Activated CD4-positive, alpha-beta T cell treated with anti-CD3 and anti-CD28 coated beads, Interleukin-2, amount 50 U/mL, for 4 hours (primary cell): ENCODE results near the gene SYTL5.

Experiments used
- DNase-seq, 2 experiments: peaks; one replicate each; pipeline ENCODE4 v3.0.0-alpha.2; 2020

The SYTL5 gene

DNA sequence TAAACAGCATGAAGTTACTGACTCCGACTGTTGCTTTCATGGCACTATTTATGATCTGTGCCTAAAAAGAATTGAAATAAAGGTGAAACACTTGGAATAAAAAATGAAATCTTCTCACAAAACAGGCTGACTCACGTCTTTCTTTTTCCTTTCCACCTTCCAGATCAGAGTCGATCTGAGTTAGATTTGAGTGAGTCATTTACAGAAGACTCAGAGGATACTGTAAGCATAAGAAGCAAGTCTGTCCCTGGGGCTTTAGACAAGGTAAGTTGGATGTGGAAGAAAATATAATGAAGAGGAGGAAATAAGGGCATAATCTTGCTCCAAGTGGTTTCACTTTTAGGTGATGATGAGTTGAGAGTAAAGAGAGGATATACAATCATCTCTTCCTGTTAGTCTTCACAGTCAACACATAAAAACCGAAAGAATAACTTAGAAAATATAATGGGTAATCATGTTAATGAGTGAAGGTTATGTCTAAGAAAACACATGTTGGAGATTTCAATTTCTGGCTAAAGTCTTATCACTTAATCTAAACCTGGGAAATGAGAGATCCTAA is 89.7 kb downstream of the SYTL5 start:
- no peak for DNase-seq

DNA sequence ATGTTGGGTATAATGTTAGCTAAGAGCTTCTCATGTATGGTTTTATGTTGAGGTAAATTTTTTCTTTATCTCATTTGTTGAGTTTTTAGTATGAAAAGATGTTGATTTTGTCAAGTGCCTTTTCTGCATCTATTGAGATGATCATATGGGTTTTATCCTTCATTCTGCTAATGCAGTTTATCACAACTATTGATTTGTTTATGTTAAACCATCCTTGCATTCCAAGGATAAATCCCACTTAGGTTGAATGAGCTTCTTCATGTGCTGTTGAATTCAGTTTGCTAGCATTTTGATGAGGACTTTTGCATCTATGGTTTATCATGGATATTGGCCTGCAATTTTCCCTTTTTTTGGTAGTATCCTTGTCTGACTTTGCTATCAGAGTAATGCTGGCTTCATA is 93.3 kb downstream of the SYTL5 start:
- DNase-seq = no peak

GRCh38 chrX:38102240-38102639 is 95.9 kb downstream of the SYTL5 start:
- DNase-seq = no peak

DNA sequence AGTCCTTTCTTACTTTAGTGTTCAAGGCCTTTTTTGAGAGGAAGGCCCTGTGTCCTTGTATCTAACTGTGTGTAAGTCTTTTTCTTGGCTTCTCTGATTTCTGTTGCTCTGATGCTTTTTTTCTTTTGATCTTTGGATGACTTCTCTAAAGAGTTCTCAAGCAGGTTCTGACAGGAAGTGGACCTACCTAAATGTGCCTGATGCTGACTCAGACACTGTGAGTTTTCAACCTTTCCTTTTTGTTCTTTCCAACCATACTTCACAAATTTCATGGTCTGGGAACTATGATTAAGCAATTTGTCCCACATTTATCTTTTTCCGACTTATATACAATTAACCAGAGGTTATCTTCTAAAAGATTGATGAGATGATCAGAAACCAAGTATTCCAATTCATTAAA is 96.5 kb downstream of the SYTL5 start:
- DNase-seq = no peak

DNA sequence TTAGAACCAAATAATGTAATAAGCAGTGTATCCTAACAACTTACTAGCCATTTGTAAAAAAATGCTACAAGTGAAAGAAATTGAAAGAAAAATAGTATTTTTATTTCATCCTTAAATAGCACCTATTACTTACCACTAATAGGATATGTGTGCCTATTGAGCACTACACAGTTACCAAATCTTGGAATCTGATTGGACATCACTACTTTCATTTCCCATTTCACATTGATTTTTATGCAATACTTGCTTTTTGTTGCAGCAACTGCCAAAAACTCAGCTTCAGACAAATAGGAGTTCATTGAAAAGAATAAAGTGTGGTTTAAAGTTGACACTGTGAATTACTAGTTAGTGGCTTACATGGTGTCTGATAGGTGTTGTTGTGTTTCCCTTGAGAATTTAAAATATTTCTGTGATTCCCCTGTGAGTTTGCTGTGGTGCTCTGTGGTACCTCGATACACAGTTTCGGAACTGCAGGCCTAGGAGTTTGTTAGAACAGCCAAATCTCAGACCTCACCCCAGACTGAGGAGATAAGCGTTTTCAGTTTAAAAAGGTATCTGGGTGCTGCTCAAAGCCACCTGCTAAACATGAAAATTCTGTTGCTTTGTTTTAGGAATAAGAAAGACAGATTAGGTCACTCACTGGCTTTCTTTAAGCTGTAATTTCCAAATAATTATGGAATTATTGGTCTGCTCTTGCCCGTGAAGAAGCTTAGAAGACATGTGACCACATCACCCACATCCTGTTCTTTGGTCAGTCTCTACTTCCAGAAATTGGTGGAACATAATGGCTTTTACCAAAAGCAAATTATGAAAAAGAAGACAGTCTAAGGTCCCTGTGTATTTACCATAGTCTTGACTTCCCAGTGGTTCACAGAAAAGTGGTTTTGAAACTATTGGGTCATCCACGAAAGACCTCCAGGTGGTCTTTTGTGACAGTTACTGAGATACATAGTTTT is 97.8 kb downstream of the SYTL5 start:
- DNase-seq = no peak

DNA sequence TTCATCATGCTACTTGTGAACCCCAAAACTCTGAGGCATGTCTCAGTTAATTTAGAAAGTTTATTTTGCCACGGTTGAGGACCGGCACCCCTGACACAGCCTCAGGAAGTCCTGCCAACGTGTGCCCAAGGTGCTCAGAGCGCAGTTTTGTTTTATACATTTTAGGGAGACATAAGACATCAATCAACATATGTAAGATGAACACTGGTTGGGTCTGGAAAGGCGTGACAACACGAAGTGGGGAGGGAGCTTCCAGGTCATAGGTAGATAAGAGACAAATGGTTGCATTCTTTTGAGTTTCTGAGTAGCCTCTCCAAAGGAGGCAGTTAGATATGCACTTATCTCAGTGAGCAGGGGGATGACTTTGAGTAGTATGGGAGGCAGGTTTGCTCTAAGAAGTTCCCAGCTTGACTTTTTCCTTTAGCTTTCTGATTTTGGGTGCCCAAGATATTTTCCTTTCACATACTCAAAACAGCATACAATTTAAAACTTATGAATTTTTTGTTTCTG is 98.9 kb downstream of the SYTL5 start:
- DNase-seq = no peak

DNA sequence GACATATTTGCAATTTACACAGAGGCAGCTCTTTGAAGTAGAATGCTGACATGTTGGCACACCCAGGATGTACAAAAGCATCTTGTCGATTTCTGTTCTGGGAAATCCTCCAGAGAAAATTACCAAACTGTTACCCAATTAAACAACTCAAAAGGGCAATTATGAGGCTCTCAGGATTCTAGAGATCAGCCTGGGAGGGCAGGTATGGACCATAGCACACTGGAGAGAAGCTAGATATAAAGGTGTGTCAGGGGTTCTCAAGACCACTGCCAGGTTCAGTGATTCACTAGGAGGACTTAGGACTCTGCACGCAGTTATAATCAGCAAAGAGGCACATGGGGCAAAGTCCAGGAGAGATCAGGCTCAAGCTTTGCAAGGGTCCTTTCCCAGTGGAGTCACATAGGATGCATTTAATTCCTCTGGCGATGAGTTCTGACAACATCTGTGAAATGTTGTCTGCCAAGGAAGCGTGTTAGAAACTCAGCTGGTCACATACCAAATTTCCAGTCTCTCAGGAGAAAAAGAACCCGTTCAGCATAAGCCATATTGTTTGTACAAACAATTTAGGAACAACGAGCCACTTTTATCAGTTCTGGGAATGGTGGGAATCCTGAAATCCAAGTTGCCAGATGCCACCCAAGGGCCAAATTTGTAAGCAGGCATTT is 100.8 kb downstream of the SYTL5 start:
- DNase-seq = no peak

DNA sequence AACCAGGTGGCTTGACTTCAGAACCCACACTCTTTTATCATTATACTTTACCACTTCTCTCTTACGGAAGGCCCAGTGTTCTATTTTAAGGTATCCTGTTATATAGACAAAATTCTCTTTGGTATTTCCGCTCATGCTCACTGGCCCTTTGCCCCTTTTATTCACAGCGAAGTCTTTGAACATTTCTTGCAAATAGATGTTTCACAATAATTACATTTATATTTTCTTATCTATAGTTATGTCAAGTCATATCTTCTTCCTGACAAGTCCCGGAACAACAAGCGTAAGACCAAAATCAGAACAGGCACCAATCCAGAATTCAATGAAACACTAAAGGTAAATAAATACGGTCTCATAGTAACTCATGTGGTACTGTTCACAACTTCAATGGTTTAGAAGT is 102.0 kb downstream of the SYTL5 start:
- DNase-seq = no peak

- DNase-seq = no peak
These were observed 102.9 kb downstream of the SYTL5 start for GRCh38 chrX:38109042-38109898.

- DNase-seq = no peak
These were observed 103.9 kb downstream of the SYTL5 start for GRCh38 chrX:38110231-38110630.

DNA sequence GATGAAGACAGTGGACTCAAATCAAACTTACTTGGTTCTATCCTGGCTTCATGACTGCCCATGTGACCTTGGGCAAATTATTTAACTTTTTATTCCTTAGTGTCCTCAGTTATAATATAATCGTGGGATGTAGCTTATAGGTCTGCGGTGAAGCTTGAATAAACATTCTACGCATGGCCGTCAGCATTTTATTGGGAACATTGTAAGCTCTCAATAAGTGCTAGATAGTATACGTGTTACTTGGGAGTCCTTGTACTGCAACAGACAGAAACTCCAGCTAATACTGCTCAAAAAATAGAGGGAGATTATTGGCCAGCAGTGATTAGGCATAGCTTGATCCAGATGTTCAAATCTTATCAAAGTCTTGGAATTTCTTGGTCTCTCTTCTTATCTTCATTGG is 104.8 kb downstream of the SYTL5 start:
- no peak for DNase-seq

- DNase-seq = no peak
These were observed 106.2 kb downstream of the SYTL5 start for GRCh38 chrX:38112566-38112965.

DNA sequence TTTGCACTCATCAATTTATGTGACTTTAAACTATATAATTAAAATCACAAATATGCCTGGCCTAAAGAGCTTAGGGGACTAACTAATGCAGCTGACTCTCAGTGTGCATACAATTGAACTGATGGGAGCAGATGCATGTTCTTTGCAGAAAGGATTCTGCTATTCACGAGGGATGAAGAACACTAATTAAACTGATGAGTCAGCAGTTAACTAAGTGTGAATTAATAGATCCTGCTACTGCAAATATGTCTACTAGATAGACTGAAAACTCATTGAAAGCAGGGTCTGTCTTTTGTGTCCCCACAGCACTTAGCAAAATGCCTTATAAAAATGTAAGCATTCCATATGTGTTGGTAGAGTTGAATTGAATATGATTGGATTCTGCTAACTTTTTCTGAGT is 110.4 kb downstream of the SYTL5 start:
- DNase-seq = no peak

DNA sequence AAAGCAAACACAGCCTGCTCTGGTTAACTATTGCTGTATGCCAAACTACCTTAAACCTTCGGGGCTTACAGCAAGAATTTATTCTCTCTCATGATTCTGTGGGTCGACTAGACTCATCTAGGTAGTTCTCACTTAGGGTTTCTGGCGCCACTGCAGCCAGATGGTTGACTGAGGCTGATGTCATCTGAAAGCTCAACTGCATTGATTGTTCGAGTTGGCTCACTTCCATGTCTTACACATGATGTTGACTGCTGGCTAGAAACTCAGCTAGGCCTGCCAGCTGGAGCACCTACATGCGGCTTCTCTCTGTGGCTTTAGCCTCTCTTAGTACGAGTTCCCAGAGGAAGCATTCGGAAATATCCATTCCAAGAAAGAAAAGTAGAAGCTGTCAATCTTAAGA is 111.1 kb downstream of the SYTL5 start:
- DNase-seq = no peak

DNA sequence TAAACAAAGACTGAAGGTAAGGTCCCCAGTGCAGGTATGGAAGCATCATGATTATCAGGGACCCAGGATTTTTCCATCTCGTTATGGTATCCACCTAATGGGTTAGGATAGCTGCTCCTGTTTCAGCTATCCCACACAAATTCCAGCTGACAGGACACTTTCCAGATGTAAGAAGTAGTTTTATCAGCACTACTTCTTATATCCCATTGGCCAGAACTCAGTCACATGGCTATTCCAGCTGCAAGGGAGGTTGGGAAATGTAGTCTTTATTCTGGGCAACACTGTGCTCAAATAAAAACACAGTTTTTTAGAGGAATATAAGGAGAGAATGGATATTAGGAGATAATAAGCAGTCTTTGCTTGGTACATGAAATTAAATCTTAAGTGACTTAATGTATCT is 117.6 kb downstream of the SYTL5 start:
- DNase-seq = no peak

GRCh38 chrX:38126179-38126578 is 119.8 kb downstream of the SYTL5 start:
- no peak for DNase-seq

GRCh38 chrX:38127961-38128360 is 121.6 kb downstream of the SYTL5 start:
- DNase-seq = no peak

DNA sequence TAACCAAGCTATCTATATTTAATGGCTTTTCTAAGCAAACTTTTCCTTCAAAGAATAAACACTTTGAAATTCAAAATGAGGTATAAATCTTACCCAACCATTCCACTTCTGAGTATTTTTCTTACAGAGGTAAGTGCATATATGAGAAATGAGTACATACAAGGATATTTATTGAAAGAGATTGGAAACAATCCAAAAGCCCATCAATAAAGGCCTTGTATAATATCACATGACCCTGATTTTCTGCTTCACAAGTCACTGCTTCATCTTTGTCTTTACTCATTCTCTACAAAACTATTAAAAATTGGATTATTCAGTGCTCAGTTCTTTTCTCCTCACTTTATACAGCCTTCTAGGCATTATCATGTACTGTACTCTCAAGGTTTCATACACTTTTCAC is 123.0 kb downstream of the SYTL5 start:
- no peak for DNase-seq

DNA sequence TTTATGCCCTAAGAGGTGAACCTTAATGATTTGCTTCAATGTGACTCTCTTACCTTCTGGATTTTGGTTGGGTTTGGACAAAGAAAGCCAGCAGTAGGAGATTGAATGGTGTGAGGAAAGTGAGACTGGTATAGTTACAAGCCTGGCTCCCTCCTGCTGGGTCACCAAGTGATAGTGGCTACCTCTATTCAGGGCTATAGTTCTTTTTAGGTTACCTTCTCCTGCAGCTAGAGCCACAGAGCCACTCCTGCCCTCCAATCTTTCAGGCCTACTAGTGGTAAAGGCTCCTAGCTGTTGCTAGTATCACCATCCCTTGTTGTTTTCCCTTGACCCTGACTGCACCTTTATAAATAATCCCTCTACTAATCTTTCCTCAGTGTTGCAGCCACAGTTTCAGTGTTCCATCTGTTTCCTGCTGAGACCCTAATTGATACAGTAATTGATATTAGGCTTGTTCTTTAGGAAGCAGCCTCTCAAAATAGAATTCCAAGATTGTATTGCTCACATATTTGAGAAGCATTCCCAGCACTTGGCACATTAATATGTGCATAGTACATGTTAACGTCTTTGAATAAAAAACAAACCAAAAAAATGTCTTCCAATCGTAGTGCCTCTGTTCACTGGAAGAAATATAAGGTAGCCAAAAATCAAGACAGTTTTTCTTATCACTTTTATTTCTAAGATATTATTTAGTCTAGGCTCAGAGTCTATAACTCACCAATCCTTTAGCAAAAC is 132.0 kb downstream of the SYTL5 start:
- DNase-seq = no peak

GRCh38 chrX:38138900-38139299 is 132.5 kb downstream of the SYTL5 start:
- no peak for DNase-seq

- no peak for DNase-seq
These were observed 136.3 kb downstream of the SYTL5 start for GRCh38 chrX:38142610-38143009.

- DNase-seq = no peak
These were observed 142.7 kb downstream of the SYTL5 start for GRCh38 chrX:38149016-38149415.
